T47D (cell line): Measurements from ENCODE around the gene NRP1.

Experiments used
- DNase-seq, 2 experiments: peaks; one replicate each; pipeline versions ENCODE4 v3.0.0 to v3.0.0-alpha.2; 2011 to 2012; ENCODE audit warnings: low read depth in 1 of 2, low spot score in 1 of 2
- JUND ChIP-seq: IDR thresholded peaks from 2 replicates; pipeline ENCODE4 v1.6.1; 2012; ENCODE audit warnings: low read depth
- in situ Hi-C: cut with HindIII; loops from 2 replicates; pipeline ENCODE4 v1.10.0; 2016; ENCODE audit warnings: low sequenced_read_pairs, low pct_unique_long_range_greater_than_20kb

The NRP1 gene

DNA sequence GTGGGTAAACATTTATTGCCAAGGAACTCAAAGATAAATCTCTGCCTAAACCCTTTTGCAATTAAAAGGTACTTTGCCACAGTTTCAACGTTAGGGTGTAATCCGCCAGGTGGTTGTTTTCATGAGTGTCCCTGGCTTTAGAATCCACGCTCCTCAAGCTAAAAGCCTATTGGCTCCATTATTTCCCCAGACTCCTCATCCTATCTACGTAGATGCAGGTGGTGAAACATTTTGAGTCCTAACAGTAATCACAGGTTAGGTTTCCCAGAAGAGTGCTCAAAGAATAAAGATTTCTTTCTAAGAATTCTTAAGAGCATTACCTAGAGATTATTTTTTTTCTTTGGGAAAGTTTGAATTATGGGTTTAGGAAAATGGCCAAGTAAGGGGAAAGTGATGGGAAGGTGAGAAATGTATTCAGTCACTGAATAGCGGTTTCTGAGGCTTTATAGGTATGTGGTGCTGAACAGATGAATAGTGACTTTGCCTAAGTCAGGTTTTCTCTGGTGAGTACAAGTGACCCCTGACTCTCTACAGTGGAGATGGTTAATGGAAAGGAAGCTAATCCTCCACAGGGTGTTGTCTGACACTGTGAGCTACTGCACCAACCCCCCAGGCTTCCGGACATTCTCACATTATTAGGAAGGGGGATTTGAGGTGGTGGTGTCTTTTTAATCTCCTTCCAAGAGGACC lies 60.2 kb downstream of the NRP1 start:
- in situ Hi-C loops: no loop called here
- no peak for DNase-seq
- TF ChIP-seq JUND: no peak

DNA sequence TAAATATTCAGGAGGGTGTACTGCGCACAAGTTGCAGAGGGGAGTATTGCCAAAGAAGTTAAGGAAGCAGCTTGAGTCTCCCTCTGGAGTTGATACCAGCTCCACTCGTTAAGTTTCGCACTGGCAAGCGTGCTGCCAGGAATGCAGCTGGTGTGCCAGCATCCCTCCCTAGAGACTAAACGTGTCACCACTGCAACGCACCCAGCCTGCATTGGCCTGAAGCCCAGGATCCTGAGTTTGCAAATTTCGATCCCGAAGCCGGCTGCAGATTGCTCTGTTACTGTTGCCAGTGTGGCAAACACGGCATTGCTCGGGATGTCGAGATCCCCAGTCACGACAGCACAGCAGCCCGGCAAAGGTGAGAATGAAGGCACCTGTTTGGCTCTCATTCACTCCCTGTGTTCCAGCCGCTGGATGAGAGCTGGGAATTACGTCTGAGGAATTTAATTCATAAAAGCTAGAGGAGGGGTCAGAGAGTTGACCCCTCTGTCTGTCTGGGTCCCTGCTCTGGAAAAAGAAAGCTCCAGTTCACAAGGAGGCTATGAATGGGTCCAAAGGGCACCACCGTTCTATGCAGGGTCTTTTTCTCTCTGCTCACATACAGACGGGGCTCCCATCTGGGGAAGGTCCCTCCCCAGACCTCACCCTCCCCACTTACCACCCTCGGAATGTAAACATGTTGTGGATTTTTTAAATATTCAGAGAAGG lies 61.0 kb downstream of the NRP1 start:
- DNase-seq: peak; percentile 2 to 53
- TF ChIP-seq JUND: no peak
- in situ Hi-C loops: no loop called here

DNA sequence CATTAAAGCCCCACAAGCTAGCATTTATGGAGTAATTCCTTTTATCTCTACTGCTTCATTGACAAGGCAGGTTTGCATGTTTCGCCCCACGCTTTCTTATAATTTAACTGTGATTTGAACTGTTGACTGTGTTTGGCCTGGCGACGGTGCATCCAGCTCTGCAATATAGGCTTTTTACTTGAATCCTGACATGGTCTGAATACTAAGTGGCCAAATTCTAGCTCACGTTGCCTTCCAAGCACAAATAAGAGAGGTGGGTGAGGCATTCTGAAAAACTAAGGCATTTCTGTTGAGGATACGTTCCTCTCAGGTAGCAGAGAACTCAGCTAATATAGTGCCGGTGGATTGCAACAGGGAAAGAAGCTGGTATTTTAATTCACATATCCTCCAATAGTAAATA lies 61.8 kb downstream of the NRP1 start:
- no peak for TF ChIP-seq JUND
- no peak for DNase-seq
- in situ Hi-C loops: no loop called here

DNA sequence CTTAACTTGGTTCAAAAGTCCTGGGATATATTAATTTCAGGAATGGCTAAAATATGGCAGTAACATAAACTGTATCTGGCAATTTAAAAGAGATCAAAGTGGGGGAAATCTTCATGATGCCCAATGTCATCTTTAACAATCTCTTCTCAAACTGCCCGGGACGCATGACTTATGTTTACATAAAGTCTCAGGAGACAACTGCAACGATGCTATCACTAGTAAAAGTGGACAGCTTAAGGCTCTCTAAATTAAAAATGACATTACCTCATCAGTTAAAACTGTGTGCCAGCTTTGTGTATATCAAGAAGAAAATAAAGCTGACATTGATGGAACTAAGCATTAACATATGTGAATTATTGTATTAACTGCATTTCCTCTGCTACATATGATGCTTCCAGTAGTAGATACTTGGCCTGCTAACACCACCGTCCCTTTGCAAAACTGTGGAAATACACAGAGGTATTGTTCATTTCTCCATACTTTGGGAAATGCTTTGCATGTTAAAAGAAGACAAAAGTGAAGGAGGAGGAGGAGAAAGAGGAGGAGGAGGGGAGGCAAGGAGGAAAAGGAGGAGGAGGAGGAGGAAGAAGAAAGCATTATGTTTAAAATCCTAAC lies 62.4 kb downstream of the NRP1 start:
- no peak for TF ChIP-seq JUND
- in situ Hi-C loops: no loop called here
- no peak for DNase-seq

DNA sequence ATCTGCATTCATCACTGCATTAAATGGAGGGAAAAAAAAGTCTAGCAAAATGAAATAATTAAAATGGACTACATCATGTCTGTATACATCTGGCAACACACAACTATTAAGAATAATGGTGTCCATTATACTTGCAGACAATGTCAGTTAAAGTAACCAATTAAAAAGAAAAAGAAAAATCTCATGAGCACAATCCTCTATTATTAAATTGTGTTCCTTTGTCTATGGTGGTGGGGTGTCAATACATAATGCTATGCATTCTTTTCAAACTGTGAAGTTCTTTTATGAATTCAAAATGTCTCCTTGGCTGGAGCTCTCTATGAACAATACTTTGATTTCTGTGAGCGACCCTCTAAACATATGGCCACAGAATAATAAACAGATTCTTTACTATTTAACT lies 63.5 kb downstream of the NRP1 start:
- TF ChIP-seq JUND: no peak
- no peak for DNase-seq
- in situ Hi-C loops: no loop called here

DNA sequence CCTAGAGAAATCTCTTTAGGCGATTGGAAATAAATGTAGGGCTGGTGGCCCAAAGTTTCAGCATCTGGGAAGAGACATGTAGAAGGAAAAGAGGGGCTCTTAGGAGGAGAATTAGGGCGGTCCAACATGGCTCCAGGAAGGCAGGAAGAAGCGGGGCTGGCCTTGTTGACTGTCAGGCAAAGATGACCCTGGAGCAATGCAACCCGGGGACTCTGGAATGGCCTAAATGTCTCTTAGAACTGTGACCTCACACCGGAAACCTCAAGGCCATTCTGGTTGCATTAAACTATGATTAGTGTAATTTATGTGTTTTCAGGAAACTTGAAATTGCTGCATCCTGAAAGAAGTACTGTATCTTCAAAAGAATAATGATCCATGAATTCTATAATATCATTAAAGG lies 66.8 kb downstream of the NRP1 start:
- DNase-seq: no peak
- in situ Hi-C loops: no loop called here
- no peak for TF ChIP-seq JUND

DNA sequence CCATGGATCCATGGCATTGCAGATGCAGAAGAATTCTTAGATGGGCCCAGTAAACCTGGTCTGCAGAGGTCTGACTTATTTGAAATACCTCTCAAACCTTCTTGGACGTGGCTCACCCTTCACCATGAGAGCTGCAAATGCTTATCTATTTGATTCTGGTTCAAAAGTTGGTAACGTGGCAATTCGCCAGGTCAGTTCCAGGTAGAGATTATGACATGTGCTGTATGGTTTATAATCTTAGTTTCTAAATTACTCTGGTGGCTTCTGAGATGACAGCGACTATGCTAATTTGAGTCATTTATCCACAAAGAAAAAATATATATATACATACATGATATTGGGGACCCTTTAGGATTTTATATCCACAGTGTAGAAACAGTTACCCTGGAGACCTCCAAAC lies 68.8 kb downstream of the NRP1 start:
- no peak for TF ChIP-seq JUND
- DNase-seq: no peak
- in situ Hi-C loops: no loop called here

DNA sequence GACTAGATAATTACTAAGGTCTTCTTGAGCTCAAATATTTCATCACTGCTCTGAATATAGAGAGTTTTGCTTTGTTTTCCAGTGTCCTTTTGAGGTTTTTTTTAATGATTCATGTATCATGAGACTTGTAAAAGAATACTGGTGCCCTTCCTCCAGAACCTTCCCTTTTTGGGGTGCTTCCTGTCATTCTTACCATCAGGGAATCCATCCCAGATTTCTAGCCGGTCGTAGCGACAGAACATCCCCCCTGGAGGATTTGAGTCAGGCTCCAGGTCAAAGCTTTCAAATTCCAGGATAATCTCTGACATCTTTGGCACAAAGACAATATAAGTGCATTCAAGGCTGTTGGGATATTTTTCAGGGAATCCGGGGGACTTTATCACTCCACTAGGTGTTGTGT lies 71.0 kb downstream of the NRP1 start:
- DNase-seq: no peak
- in situ Hi-C loops: no loop called here
- TF ChIP-seq JUND: no peak

DNA sequence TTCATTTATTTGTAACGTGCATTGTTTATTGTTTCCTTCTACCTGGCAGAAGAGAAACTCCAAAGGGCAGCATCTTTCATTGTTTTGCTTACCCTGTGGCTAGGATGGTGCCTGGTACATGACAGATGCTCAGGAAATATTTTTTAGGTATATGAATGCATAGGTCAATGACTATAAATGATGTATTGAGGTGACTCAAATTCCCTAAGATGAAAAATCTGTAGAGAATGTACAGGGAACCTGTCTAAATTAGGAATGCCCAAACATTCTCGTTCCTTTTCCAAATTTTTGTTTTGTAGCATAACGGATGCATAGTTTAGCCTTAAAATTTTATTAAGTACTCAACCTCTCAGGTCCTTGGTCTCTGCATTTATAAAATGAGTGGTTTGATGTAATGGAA lies 71.6 kb downstream of the NRP1 start:
- no peak for TF ChIP-seq JUND
- no peak for DNase-seq
- in situ Hi-C loops: no loop called here

DNA sequence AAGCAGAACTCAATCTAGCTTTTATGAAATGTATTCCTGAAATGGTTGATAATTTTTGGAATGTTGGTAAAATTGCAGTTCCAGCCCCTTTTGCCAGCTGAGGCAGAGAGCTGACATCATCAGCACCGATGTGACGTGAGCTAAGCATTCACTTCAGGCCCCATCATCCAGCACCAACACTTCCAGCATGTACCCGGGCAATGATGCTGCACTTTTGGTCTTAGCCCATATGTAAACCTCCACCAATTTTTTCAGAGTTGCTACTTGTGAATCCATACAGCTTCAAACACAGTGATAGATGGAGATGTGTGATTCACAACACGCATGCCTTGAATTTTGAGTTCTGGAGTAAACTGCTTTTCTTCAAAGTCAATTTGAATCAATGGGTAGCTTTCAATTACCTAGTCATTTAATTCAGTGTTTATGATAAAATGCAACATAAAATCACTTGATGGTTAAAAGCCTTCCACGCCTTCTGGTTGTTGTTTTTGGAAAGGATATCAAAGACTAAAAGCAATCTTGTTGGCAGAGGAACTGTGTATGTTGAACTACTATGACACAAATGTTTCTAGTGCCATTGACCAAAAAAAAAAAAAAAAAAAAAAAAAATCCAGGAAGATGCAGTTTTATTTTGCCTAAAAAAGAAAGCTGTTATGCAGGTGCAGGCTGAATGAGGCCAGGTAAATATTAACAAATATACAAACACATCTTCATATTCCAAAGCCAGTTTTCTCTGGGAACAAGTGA lies 73.9 kb downstream of the NRP1 start:
- TF ChIP-seq JUND: no peak
- DNase-seq: no peak
- in situ Hi-C loops: no loop called here

DNA sequence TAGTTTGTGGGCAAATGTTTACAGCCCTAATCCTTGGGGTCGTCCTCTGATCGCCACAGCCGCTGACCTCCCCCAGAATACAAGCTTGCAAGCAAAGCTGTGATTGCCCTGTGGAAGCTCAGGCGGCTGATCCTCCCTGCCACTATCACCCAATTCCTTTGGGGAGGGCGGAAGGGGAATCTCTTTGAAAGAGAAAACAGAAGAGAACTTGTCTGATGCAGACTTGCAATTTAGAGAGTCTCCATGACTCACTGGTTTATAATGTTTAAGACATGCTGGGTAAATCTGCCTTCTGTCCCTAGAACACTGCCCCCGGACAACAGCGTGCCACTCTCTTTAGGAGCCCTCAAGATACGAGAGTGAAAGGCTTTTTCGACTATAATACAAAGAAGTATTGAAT lies 75.5 kb downstream of the NRP1 start:
- in situ Hi-C loops: no loop called here
- TF ChIP-seq JUND: no peak
- DNase-seq: no peak

DNA sequence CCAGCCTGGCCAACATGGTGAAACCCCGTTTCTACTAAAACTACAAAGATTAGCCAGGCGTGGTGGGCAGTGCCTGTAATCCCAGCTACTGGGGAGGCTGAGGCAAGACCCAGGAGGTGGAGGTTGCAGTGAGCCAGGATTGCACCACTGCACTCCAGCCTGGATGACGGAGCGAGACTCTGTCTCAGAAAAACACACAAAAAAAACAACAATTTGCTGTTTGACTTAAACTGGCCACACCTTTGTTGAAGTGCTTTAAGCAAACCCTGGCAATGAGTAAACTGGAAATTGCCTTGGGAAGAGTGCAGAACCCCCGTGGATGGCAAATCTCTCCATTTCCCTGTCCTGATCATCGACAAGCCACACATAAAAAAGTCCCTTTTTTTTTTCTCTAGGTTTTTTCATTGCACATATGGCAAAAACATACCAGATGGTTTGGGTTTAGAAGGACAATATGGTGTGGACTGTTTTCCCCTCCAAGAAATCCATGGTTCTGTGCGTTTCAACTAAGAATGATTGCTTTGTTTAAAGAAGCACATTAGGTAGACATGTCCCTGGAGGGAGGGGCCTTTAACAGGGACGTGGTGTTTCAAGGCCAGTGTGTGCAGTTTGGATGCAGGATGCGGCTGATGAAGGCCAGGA lies 76.9 kb downstream of the NRP1 start:
- no peak for DNase-seq
- TF ChIP-seq JUND: no peak
- in situ Hi-C loops: no loop called here

DNA sequence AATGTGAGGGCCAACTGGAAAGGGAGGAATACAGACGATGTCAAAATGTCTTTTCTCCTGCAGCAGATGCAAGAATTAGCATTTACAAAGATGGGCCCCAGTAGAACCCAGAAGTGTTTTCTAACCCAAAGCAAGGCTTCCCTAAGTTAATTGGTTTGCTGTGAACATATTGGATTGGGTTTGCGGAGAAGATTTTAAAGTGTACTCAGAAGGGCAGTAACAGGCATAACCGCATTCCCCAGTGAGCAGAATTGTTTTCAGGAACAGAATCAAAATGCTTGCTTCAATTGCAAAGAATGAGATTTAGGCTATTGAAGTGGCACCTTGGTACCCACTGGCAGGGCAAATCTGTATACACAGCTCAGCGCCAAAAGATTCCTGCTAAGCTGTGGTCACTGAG lies 78.0 kb downstream of the NRP1 start:
- DNase-seq: no peak
- no peak for TF ChIP-seq JUND
- in situ Hi-C loops: no loop called here
